DND-41 (cell line): ENCODE data around the gene STON1.

ENCODE experiments used
- ATAC-seq: fragments of 200-7000 bp; cut with Tn5 transposase; 3 replicates; pipeline ENCODE4 v1.9.1; 2021; ENCODE audit warnings: low read depth; ENCODE audit not compliant: insufficient read depth
- DNase-seq: peaks from one replicate; pipeline ENCODE4 v3.0.0-alpha.2; 2020
- H2AFZ ChIP-seq: 2 replicates; pipeline ENCODE4 v1.6.0; 2012; ENCODE audit warnings: low read depth, low read length
- H3K27ac ChIP-seq: 2 replicates; pipeline ENCODE4 v1.5.1; 2012; ENCODE audit warnings: low read length, inconsistent platforms
- H3K27me3 ChIP-seq: fragments of 200-600 bp; sonication (generic); 2 replicates; pipeline ENCODE4 v1.6.0; 2012; ENCODE audit warnings: low read length, mild to moderate bottlenecking, inconsistent platforms; ENCODE audit not compliant: insufficient read depth, poor library complexity
- H3K36me3 ChIP-seq: 2 replicates; pipeline ENCODE4 v1.5.1; 2012; ENCODE audit warnings: low read length, inconsistent platforms; ENCODE audit not compliant: insufficient read depth
- H3K4me1 ChIP-seq: 2 replicates; pipeline ENCODE4 v1.5.1; 2012; ENCODE audit warnings: mild to moderate bottlenecking, low read length; ENCODE audit not compliant: insufficient read depth
- H3K4me2 ChIP-seq: 2 replicates; pipeline ENCODE4 v1.6.0; 2012; ENCODE audit warnings: mild to moderate bottlenecking, moderate library complexity, low read length, inconsistent platforms; ENCODE audit not compliant: insufficient read depth
- H3K4me3 ChIP-seq, 2 experiments: fragments of 200-600 bp in 1 of 2; shearing (Covaris generic) in 1 of 2; 2 replicates each; pipeline ENCODE4 v1.5.1; 2012 to 2016; ENCODE audit warnings: inconsistent platforms in 2 of 2, low read length in 2 of 2, mild to moderate bottlenecking in 2 of 2, low read depth in 1 of 2, moderate library complexity in 1 of 2
- H3K79me2 ChIP-seq: 2 replicates; pipeline ENCODE4 v1.6.0; 2012; ENCODE audit warnings: low read length, inconsistent platforms; ENCODE audit not compliant: insufficient read depth
- H3K9ac ChIP-seq: 2 replicates; pipeline ENCODE4 v1.6.0; 2012; ENCODE audit warnings: low read depth, mild to moderate bottlenecking, inconsistent platforms, low read length, moderate library complexity
- H3K9me3 ChIP-seq: 2 replicates; pipeline ENCODE4 v1.5.1; 2012; ENCODE audit warnings: low read length, moderate library complexity, mild to moderate bottlenecking, inconsistent platforms; ENCODE audit not compliant: insufficient read depth, severe bottlenecking
- H4K20me1 ChIP-seq: 2 replicates; pipeline ENCODE4 v1.6.0; 2012; ENCODE audit warnings: low read length; ENCODE audit not compliant: insufficient read depth
- CTCF ChIP-seq: IDR thresholded peaks from 2 replicates; pipeline ENCODE4 v1.5.1; 2012; ENCODE audit warnings: borderline replicate concordance, low read length, moderate library complexity, mild to moderate bottlenecking; ENCODE audit not compliant: poor library complexity, severe bottlenecking; ENCODE audit errors: extremely low read depth
- EZH2 ChIP-seq: IDR thresholded peaks from 3 replicates; pipeline ENCODE4 v1.6.1; 2012; ENCODE audit warnings: borderline replicate concordance, low read depth, mild to moderate bottlenecking, moderate library complexity, low read length, inconsistent platforms; ENCODE audit not compliant: severe bottlenecking

Gene STON1

GRCh38 chr2:48512571-48512970 is 17.4 kb upstream of the STON1 start:
- no peak overlapping the region for H3K4me3 ChIP-seq
- no peaks in the 10 kb centered on the region for H3K9me3 ChIP-seq
- H2AFZ ChIP-seq = no peak overlapping the region
- H3K79me2 ChIP-seq = no peaks in the 10 kb centered on the region
- DNase-seq (no peak), ATAC-seq (no peak)
- H3K36me3 ChIP-seq = peaks cover 66% of the 10 kb centered on the region
- peaks cover 15% of the 10 kb centered on the region for H3K4me1 ChIP-seq
- no peaks in the 10 kb centered on the region for H4K20me1 ChIP-seq
- H3K27me3 ChIP-seq = no peaks in the 10 kb centered on the region
- H3K9ac ChIP-seq = no peak overlapping the region
- no peak overlapping the region for H3K4me2 ChIP-seq
- no peak overlapping the region for H3K27ac ChIP-seq
- TF ChIP-seq EZH2 (no peak), CTCF (no peak)

GRCh38 chr2:48514348-48515003 is 15.5 kb upstream of the STON1 start:
- no peak for TF ChIP-seq CTCF
- TF ChIP-seq EZH2 = no peak
- H3K36me3 ChIP-seq = peaks cover 68% of the 10 kb centered on the region

GRCh38 chr2:48515513-48515985 is 14.4 kb upstream of the STON1 start:
- ATAC-seq (no peak), DNase-seq (no peak)
- H3K79me2 ChIP-seq = no peaks in the 10 kb centered on the region
- TF ChIP-seq CTCF (no peak), EZH2 (no peak)
- H3K9ac ChIP-seq = no peak overlapping the region
- H3K27ac ChIP-seq = no peak overlapping the region
- H2AFZ ChIP-seq = no peak overlapping the region
- no peaks in the 10 kb centered on the region for H3K9me3 ChIP-seq
- H3K27me3 ChIP-seq = no peaks in the 10 kb centered on the region
- peaks cover 61% of the 10 kb centered on the region for H3K36me3 ChIP-seq
- no peak overlapping the region for H3K4me2 ChIP-seq
- H4K20me1 ChIP-seq = no peaks in the 10 kb centered on the region
- H3K4me3 ChIP-seq = no peak overlapping the region
- H3K4me1 ChIP-seq = no peaks in the 10 kb centered on the region

More at GRCh38 chr2:48514348-48515003, 15.5 kb upstream of the STON1 start:
- no peak overlapping the region for H2AFZ ChIP-seq
- H3K4me3 ChIP-seq = no peak overlapping the region
- no peaks in the 10 kb centered on the region for H3K4me1 ChIP-seq
- H3K27ac ChIP-seq = no peak overlapping the region
- H4K20me1 ChIP-seq = no peaks in the 10 kb centered on the region
- DNase-seq (no peak), ATAC-seq (no peak)
- H3K4me2 ChIP-seq = no peak overlapping the region
- no peaks in the 10 kb centered on the region for H3K9me3 ChIP-seq
- no peaks in the 10 kb centered on the region for H3K79me2 ChIP-seq
- no peaks in the 10 kb centered on the region for H3K27me3 ChIP-seq
- H3K9ac ChIP-seq = no peak overlapping the region
